GM18508 (cell line): ENCODE measurements around the gene MOV10L1.

Experiments used
- ATAC-seq: cut with Tn5 transposase; IDR thresholded peaks from one replicate; pipeline ENCODE4 v1.9.1; 2021; ENCODE audit warnings: moderate number of reproducible peaks; ENCODE audit not compliant: insufficient read depth, unreplicated experiment

The MOV10L1 gene

GRCh38 chr22:50058906-50059880, 30.6 kb upstream of the MOV10L1 start:
- ATAC-seq = no peak

GRCh38 chr22:50059881-50060262, 29.9 kb upstream of the MOV10L1 start:
- ATAC-seq = no peak

- ATAC-seq = no peak
Observed at GRCh38 chr22:50060441-50061140, 29.2 kb upstream of the MOV10L1 start.

GRCh38 chr22:50061141-50061823, 28.5 kb upstream of the MOV10L1 start:
- no peak for ATAC-seq

- no peak for ATAC-seq
Observed at GRCh38 chr22:50061824-50062355, 27.9 kb upstream of the MOV10L1 start.

- ATAC-seq = no peak
Observed at GRCh38 chr22:50062509-50063135, 27.2 kb upstream of the MOV10L1 start.

- ATAC-seq = no peak
Observed at GRCh38 chr22:50063589-50064393, 26.0 kb upstream of the MOV10L1 start.

- ATAC-seq = no peak
Observed at GRCh38 chr22:50064453-50064852, 25.4 kb upstream of the MOV10L1 start.

GRCh38 chr22:50067244-50067643, 22.6 kb upstream of the MOV10L1 start:
- ATAC-seq = no peak

GRCh38 chr22:50068096-50068495, 21.7 kb upstream of the MOV10L1 start:
- ATAC-seq = no peak

GRCh38 chr22:50070366-50070765, 19.4 kb upstream of the MOV10L1 start:
- no peak for ATAC-seq

GRCh38 chr22:50071432-50072166, 18.2 kb upstream of the MOV10L1 start:
- ATAC-seq = no peak

- ATAC-seq = no peak
Observed at GRCh38 chr22:50072167-50072555, 17.6 kb upstream of the MOV10L1 start.

GRCh38 chr22:50072714-50073538, 16.9 kb upstream of the MOV10L1 start:
- ATAC-seq = no peak

GRCh38 chr22:50074056-50074455, 15.8 kb upstream of the MOV10L1 start:
- no peak for ATAC-seq

GRCh38 chr22:50074551-50075530, 15.0 kb upstream of the MOV10L1 start:
- ATAC-seq = no peak
